ENCODE measurements around the gene KDM6A. TPM values are rescaled to one million over a fixed set of nuclear protein-coding genes. Genes with fewer than 3 reads are reported as not detected.
"Not testable (repeated sequence)": the region's sequence is repeated elsewhere in the genome, so short reads cannot be mapped to it uniquely, and the experiment has no call there.

Gene KDM6A
- total RNA-seq, 1 donor from 2014 or later = 14.4 TPM

GRCh38 chrX:44889824-44890223, 16.8 kb downstream of the KDM6A start:
- DNase-seq (ENCODE audit: low spot score) = no peak
- no peak overlapping the region for H3K4me3 Mint-ChIP-seq (ENCODE audit: unreplicated experiment)
- peaks cover 10% of the 10 kb centered on the region for H3K9me3 Mint-ChIP-seq (ENCODE audit: low read depth)
- no peaks in the 10 kb centered on the region for H3K27me3 Mint-ChIP-seq (ENCODE audit: low read depth)
- H3K36me3 Mint-ChIP-seq (ENCODE audit: low read depth) = no peaks in the 10 kb centered on the region
- no peak overlapping the region for H3K27ac Mint-ChIP-seq (ENCODE audit: unreplicated experiment)
- no peak for TF ChIP-seq CTCF (IDR thresholded peaks at IDR 0.05)
- H3K4me1 Mint-ChIP-seq (ENCODE audit: low read depth) = peaks cover 10% of the 10 kb centered on the region

- no peaks in the 10 kb centered on the region for H3K36me3 Mint-ChIP-seq (ENCODE audit: low read depth)
- peaks cover 10% of the 10 kb centered on the region for H3K4me1 Mint-ChIP-seq (ENCODE audit: low read depth)
- H3K9me3 Mint-ChIP-seq (ENCODE audit: low read depth) = peaks cover 10% of the 10 kb centered on the region
- no peak for DNase-seq (ENCODE audit: low spot score)
- no peak for TF ChIP-seq CTCF (IDR thresholded peaks at IDR 0.05)
- no peak overlapping the region for H3K4me3 Mint-ChIP-seq (ENCODE audit: unreplicated experiment)
- H3K27me3 Mint-ChIP-seq (ENCODE audit: low read depth) = no peaks in the 10 kb centered on the region
- H3K27ac Mint-ChIP-seq (ENCODE audit: unreplicated experiment) = no peak overlapping the region
Measured at GRCh38 chrX:44890247-44890646, 17.3 kb downstream of the KDM6A start.

- H3K27ac Mint-ChIP-seq (ENCODE audit: unreplicated experiment); DNase-seq (ENCODE audit: low spot score); H3K27me3 Mint-ChIP-seq (ENCODE audit: low read depth); H3K4me3 Mint-ChIP-seq (ENCODE audit: unreplicated experiment); H3K36me3 Mint-ChIP-seq (ENCODE audit: low read depth); H3K4me1 Mint-ChIP-seq (ENCODE audit: low read depth): not testable (repeated sequence)
- H3K9me3 Mint-ChIP-seq (ENCODE audit: low read depth) = peaks cover 14% of the 10 kb centered on the region
Measured at GRCh38 chrX:44890687-44891086, 17.7 kb downstream of the KDM6A start.

GRCh38 chrX:44891642-44892041, 18.7 kb downstream of the KDM6A start:
- Mint-ChIP-seq H3K27me3 (ENCODE audit: low read depth) (no peaks in the 10 kb centered on the region), H3K4me3 (ENCODE audit: unreplicated experiment) (no peak overlapping the region), H3K36me3 (ENCODE audit: low read depth) (peaks cover under 1% of the 10 kb centered on the region), H3K4me1 (ENCODE audit: low read depth) (peaks cover 10% of the 10 kb centered on the region), H3K9me3 (ENCODE audit: low read depth) (peaks cover 18% of the 10 kb centered on the region), H3K27ac (ENCODE audit: unreplicated experiment) (no peak overlapping the region)
- DNase-seq (ENCODE audit: low spot score) = no peak
- TF ChIP-seq CTCF (IDR thresholded peaks at IDR 0.05) = no peak

GRCh38 chrX:44896876-44897186, 23.8 kb downstream of the KDM6A start:
- Mint-ChIP-seq H3K27ac (ENCODE audit: unreplicated experiment) (no peak overlapping the region), H3K36me3 (ENCODE audit: low read depth) (peaks cover 3% of the 10 kb centered on the region), H3K27me3 (ENCODE audit: low read depth) (no peaks in the 10 kb centered on the region), H3K4me1 (ENCODE audit: low read depth) (peaks cover 24% of the 10 kb centered on the region), H3K4me3 (ENCODE audit: unreplicated experiment) (no peak overlapping the region), H3K9me3 (ENCODE audit: low read depth) (peaks cover 19% of the 10 kb centered on the region)
- DNase-seq (ENCODE audit: low spot score) = no peak
- no peak for TF ChIP-seq CTCF (IDR thresholded peaks at IDR 0.05)

- no peak for DNase-seq (ENCODE audit: low spot score)
- Mint-ChIP-seq H3K27me3 (ENCODE audit: low read depth) (no peaks in the 10 kb centered on the region), H3K4me3 (ENCODE audit: unreplicated experiment) (no peak overlapping the region), H3K36me3 (ENCODE audit: low read depth) (peaks cover 3% of the 10 kb centered on the region), H3K9me3 (ENCODE audit: low read depth) (peaks cover 21% of the 10 kb centered on the region), H3K27ac (ENCODE audit: unreplicated experiment) (no peak overlapping the region), H3K4me1 (ENCODE audit: low read depth) (peaks cover 24% of the 10 kb centered on the region)
- TF ChIP-seq CTCF (IDR thresholded peaks at IDR 0.05) = no peak
Measured at GRCh38 chrX:44897539-44897938, 24.6 kb downstream of the KDM6A start.

All from chondrocyte (in vitro differentiated cells).